Measurements from ENCODE around the gene EML4.

The EML4 gene

GRCh38 chr2:42167458-42167857, 1.7 kb upstream of the EML4 start:
- DNase-seq (ENCODE audit: extremely low spot score): no peak
- no peak for TF ChIP-seq CTCF (IDR thresholded peaks at IDR 0.05; ENCODE audit: control extremely low read depth, extremely low read depth, low read depth, missing control alignments)
- ChIA-PET CTCF (interaction anchor here (0.8 to 1.7 kb wide), 7 partner anchors 11 to 310 kb away, joined by 3 to 5 read pairs (median 3); no protein-coding TSS in a partner anchor), POLR2A (no interaction called here)

- no peak for TF ChIP-seq CTCF (IDR thresholded peaks at IDR 0.05; ENCODE audit: control extremely low read depth, extremely low read depth, low read depth, missing control alignments)
- CTCF ChIA-PET: interaction anchor here (1.1 to 1.5 kb wide), 3 partner anchors 27 to 311 kb away, joined by 3 read pairs; no protein-coding TSS in a partner anchor
- POLR2A ChIA-PET: no interaction called here
- no peak for DNase-seq (ENCODE audit: extremely low spot score)
Measured at GRCh38 chr2:42168459-42169099, 574 bp upstream of the EML4 start.

DNA sequence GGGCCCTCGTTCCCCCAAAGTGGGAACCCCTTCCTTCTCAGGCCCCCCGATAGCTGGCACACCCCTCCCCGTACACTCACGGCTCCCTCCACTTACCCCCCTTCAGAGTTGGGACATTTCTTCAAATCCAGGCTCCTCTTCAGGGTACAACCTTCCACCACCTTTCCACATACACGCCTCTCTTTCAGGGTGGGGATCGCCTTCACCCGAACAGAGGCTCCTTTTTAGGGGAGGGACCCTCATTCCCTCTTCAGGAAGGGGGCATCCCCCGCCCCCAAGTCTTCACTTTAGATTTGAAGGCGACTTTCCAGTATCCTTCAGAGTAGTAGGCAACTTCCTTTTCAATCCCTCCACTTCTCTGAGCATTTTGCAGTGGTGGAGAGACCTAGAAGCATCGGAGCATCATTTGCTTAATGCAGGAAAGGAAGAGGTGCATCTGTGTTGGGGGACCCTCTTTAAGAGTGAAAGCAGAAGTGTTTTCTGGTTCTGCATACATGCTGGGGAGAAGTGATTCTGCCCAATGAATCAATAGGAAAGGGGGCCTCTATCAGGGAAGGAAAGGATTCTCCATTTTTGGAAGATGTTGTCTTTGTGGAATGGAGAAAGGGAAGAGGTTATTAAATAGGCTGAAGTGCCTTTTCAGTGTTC, 845 bp downstream of the EML4 start:
- TF ChIP-seq CTCF (IDR thresholded peaks at IDR 0.05; ENCODE audit: control extremely low read depth, extremely low read depth, low read depth, missing control alignments): no peak
- ChIA-PET CTCF (interaction anchor here (0.9 to 2.9 kb wide), 4 partner anchors 11 to 69 kb away, joined by 3 to 7 read pairs (median 4); no protein-coding TSS in a partner anchor), POLR2A (no interaction called here)
- peak; percentile 31 for DNase-seq (ENCODE audit: extremely low spot score)

- no peak for TF ChIP-seq CTCF (IDR thresholded peaks at IDR 0.05; ENCODE audit: control extremely low read depth, extremely low read depth, low read depth, missing control alignments)
Measured at GRCh38 chr2:42170619-42171395, 1.7 kb downstream of the EML4 start.

DNA sequence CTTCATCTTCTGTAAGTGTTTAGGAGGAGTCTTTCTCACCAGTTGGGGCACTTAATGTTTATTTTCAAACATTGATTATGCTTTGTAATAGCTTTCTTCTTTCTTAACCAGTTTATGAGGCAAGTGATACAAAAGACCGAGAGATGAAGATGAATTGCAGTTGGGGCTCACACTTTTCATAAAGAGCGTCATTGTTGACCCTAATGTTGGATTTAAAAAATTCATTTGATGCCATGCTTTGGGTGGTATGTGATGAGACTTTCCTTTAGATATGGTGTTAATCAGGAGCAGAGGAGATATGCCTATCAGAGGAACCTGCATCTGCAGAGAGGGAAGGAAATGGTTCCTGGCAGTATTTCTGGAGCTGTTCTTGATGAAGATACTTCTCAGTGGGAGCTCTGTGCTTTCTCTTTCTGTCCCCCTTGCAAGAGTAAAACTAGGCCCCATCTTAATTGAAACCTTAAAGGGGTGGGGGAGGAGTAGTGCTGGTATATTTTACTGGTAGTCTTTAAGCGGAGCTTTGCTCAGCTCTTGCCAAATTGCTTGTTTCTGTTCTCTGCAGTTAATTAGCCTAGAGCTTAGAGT, 2.3 kb downstream of the EML4 start:
- DNase-seq (ENCODE audit: extremely low spot score): peak; percentile 45
- ChIA-PET CTCF (interaction anchor here (1.5 to 2.9 kb wide), 7 partner anchors 9 to 84 kb away, joined by 3 to 9 read pairs (median 6); no protein-coding TSS in a partner anchor), POLR2A (no interaction called here)
- no peak for TF ChIP-seq CTCF (IDR thresholded peaks at IDR 0.05; ENCODE audit: control extremely low read depth, extremely low read depth, low read depth, missing control alignments)

More at GRCh38 chr2:42170619-42171395, 1.7 kb downstream of the EML4 start:
- ChIA-PET POLR2A (no interaction called here), CTCF (interaction anchor here (0.9 to 2.9 kb wide), 8 partner anchors 10 to 83 kb away, joined by 3 to 9 read pairs (median 6); no protein-coding TSS in a partner anchor)
- DNase-seq (ENCODE audit: extremely low spot score): no peak

DNA sequence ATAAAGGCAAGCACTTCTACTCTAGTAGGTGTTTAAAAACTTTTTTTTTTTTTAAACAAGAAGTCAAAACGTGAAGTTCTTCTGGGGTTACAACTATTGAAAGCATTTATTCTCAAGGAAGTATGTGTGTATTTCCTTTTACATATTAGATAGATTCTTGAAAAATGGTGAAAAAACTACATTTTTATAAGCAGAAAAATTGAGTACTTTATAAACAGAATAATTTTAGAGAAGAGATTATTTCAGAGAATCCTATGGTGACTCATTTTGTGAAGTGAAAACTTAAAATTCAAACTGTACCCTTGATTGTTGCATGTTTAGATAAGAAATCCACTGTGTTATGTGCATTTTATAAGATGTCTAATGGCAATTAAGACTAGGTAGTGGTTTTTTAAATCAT, 2.9 kb downstream of the EML4 start:
- POLR2A ChIA-PET: no interaction called here
- no peak for DNase-seq (ENCODE audit: extremely low spot score)
- no peak for TF ChIP-seq CTCF (IDR thresholded peaks at IDR 0.05; ENCODE audit: control extremely low read depth, extremely low read depth, low read depth, missing control alignments)
- CTCF ChIA-PET: interaction anchor here (1.5 to 2.9 kb wide), 6 partner anchors 9 to 84 kb away, joined by 4 to 9 read pairs (median 6); no protein-coding TSS in a partner anchor

Data from GM10248 (cell line).